Prostate gland (tissue), 2 donors: ENCODE data around the gene KRT7.

Source experiments
- CTCF ChIP-seq, 4 experiments: fragments of 200-600 bp in 2 of 4; fragments of 450-650 bp in 2 of 4; sonication (generic) in 2 of 4; IDR thresholded peaks; 1 replicate in 3 of 4; 2 replicates in 1 of 4; pipeline ENCODE4 v1.5.1; 2016 to 2019; ENCODE audit warnings: antibody characterized with exemption in 4 of 4, mild to moderate bottlenecking in 2 of 4, moderate library complexity in 2 of 4
- POLR2AphosphoS5 ChIP-seq: sonication (generic); formaldehyde crosslinking; IDR thresholded peaks from one replicate; pipeline ENCODE4 v1.6.1; 2017; ENCODE audit warnings: antibody characterized with exemption

- no peak for TF ChIP-seq POLR2AphosphoS5
- TF ChIP-seq CTCF (IDR thresholded peaks at IDR 0.05), result no peak
Measured at GRCh38 chr12:52229836-52230343, 3.2 kb upstream of the KRT7 start.
